MM.1S (cell line): ENCODE data around the gene CCDC28A.
"Not testable (repeated sequence)": the region's sequence is repeated elsewhere in the genome, so short reads cannot be mapped to it uniquely, and the experiment has no call there.

ENCODE experiments used
- EZH2 ChIP-seq: fragments of 300-600 bp; sonication (generic); optimal IDR thresholded peaks from 2 replicates; pipeline ENCODE3; 2017; ENCODE audit warnings: low read depth, mild to moderate bottlenecking, antibody characterized with exemption, low read length, mixed read lengths
- TF ChIP-seq, protein P1 (sequence below): fragments of 300-600 bp; sonication (generic); IDR thresholded peaks from 2 replicates; pipeline ENCODE4 v1.5.1; 2016; ENCODE audit warnings: antibody characterized with exemption, low read length, mixed read lengths

DNA sequence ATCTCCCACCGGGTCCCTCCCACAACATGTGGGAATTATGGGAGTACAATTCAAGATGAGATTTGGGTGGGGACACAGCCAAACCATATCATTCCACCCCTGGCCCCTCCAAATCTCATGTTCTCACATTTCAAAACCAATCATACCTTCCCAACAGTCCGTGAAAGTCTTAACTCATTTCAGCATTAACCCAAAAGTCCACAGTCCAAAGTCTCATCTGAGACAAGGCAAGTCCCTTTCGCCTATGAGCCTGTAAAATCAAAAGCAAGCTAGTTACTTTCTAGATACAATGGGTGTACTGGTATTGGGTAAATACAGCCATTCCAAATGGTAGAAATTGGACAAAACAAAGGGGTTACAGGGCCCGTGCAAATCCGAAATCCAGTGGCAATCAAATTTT, 43.5 kb upstream of the CCDC28A start:
- TF ChIP-seq, protein P1, sequence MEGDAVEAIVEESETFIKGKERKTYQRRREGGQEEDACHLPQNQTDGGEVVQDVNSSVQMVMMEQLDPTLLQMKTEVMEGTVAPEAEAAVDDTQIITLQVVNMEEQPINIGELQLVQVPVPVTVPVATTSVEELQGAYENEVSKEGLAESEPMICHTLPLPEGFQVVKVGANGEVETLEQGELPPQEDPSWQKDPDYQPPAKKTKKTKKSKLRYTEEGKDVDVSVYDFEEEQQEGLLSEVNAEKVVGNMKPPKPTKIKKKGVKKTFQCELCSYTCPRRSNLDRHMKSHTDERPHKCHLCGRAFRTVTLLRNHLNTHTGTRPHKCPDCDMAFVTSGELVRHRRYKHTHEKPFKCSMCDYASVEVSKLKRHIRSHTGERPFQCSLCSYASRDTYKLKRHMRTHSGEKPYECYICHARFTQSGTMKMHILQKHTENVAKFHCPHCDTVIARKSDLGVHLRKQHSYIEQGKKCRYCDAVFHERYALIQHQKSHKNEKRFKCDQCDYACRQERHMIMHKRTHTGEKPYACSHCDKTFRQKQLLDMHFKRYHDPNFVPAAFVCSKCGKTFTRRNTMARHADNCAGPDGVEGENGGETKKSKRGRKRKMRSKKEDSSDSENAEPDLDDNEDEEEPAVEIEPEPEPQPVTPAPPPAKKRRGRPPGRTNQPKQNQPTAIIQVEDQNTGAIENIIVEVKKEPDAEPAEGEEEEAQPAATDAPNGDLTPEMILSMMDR = not testable (repeated sequence)
- TF ChIP-seq EZH2 = not testable (repeated sequence)
